ENCODE results near the gene HS3ST5.

GRCh38 chr6:114181664-114182063 lies 161.2 kb downstream of the HS3ST5 start:
- no peak for TF ChIP-seq POLR2A (IDR thresholded peaks at IDR 0.05)
- TF ChIP-seq CTCF (IDR thresholded peaks at IDR 0.05): no peak
- TF ChIP-seq POLR2AphosphoS5 (IDR thresholded peaks at IDR 0.05): no peak

Measured in prostate gland (tissue), 2 donors.